Measurements from ENCODE around the gene PROB1.

GRCh38 chr5:139379626-139380449 lies 15.1 kb downstream of the PROB1 start:
- TF ChIP-seq EZH2phosphoT487 (conservative IDR thresholded peaks at IDR 0.05; ENCODE audit: low read length) (no peak), CTCF (IDR thresholded peaks at IDR 0.05; ENCODE audit: insufficient read depth, low read length, poor library complexity, severe bottlenecking) (no peak)

Data from SU-DHL-6 (cell line).